Measurements from ENCODE around the gene PRKD2.

PRKD2 gene

DNA sequence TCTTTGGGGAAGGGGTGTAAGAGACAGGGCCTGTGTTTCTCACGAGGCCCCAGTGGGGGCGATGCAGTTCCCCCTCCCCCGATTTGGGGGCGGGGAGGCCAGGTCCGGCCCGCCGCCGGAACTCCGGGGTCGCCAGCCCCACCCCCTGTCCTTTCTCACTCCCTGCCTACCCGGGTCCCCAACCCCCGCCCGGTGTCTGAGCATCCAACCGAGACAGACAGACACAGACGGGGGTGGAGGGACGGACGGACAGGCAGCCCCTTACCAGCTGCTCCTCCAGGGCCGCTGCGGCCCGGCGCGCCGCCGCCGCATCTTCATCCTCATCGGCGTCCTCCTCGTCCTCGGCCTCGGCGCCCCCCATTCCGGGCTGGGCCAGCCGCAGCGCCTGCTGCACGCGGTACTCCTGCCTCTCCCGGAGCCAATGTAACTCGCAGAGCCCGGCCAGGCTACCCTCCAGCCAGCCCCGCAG is 56.3 kb downstream of the PRKD2 start:
- no peak for DNase-seq (ENCODE audit: low spot score)

DNA sequence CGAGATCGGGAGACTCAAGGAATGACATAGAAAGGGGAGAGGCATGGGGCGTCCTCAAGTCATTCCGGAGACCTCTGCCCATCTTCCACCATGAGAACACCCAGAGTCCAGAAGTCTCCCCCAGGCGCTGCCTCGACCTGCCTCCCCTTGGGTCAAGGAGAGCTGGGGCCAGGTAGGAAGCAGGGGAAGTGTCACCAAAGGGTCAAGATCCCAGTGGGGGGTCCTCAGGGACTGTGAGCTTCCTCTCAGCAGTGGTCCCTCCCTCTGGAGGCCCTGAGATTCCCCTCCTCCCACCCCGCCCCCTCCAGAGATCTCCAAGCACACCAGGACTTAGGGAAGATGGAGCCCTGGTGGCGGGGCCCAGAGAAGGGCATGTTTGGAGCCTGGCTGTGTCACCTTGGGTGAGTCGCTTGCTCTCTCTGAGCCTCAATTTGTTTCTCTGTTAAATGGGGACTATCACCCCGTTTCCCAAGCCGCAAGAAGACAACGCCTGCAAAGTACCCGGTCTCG is 56.9 kb downstream of the PRKD2 start:
- peak; percentile 71 for DNase-seq (ENCODE audit: low spot score)

DNA sequence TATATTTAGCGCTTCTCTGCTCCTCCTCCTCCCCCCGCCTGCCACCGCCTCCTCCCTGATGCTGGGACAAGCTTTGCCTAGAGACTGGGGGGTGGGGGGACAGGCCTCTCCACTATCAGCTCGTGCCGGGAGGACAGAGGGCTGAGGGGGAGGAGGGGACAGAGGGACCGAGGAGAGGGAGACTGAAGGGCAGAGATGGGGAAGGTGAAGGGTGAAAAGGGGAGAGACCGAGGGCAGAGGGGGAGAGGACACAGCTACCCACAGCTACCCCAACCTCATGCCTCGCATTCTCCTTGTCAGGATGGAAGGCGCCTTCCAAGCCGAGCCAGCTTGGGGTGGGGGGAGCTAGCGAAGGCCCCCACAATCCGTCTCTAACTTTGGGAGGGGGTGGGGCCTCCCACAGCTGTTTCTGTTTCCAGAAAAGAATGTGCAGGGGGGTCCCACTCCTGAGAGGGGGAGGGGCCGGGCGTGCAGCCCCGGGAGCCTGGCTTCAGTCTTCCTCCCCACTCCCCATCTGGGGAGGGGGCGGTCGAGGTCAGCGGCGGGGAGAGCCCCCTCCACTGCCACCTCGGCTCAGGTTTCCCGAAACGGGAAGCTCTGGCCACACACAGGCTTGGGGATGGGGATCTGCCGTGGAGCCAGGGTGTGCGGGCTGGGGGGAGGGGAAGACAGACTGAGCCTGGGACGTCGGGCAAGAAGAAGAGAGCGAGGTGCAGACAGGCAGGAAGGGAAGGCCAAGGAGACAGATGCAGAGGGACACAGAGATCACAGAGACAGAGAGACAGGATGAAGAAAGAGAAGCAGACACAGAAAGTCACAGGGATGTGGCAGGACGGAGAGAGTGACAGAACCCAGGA is 57.5 kb downstream of the PRKD2 start:
- peak; percentile 78 for DNase-seq (ENCODE audit: low spot score)

DNA sequence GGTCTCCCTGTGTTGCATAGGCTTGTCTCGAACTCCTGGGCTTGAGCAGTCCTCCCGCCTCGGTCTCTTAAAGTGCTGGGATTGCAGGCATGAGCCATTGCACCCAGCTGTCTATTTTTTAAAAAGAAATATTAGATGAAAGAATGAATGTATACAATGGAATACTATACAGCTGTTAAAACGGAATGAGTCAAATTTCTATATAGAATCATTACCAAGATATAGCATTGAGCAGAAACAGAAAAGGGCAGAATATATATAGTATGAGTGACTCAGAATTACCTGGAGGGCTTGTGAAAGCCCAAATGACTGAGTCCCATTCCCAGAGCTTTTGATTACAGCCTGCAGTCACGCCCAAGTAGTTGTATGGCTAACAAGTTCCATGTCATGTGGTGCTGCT is 60.4 kb downstream of the PRKD2 start:
- no peak for DNase-seq (ENCODE audit: low spot score)

DNA sequence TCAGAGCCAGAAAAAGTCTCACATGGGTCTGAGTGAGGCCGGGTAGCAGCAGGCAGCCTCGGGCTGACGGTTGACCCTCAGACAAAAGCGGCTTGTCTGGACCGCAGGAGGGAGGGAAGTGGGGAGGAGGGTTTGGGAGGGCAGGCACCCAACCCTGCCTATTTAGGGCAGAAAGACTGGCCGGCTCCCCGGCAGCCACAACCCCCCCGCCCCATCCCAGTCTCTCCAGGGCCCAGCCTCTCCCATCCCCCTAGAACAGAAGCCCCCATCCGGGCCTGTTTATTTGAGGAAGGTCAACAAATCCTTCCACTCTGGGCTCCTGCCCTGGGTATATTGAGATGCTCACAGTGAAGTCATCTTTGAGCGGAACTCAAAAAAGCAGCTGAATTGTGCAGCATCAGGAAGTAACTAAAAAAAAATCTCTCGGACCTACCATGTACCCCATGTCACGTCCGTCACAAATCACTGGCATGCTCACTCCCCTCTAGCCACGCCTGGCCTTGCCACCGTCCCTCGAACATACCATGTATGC is 62.2 kb downstream of the PRKD2 start:
- DNase-seq (ENCODE audit: low spot score): peak; percentile 64

DNA sequence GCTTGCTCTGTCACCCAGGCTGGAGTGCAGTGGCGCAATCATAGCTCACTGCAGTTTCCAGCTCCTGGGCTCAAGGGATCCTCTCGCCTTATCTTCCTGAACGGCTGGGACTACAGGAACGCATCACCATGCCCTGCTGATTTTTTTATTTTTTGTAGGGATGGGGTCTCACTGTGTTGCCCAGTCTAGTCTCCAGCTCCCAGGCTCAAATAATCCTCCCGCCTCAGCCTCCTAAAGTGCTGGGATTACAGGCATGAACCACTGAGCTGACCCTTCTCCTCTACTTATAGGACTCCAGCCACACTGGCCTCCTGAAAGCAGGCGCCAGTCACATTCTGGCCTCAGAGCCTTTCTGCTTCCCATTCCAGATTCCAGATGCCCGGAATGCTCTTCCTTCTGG is 66.5 kb downstream of the PRKD2 start:
- DNase-seq (ENCODE audit: low spot score): no peak

DNA sequence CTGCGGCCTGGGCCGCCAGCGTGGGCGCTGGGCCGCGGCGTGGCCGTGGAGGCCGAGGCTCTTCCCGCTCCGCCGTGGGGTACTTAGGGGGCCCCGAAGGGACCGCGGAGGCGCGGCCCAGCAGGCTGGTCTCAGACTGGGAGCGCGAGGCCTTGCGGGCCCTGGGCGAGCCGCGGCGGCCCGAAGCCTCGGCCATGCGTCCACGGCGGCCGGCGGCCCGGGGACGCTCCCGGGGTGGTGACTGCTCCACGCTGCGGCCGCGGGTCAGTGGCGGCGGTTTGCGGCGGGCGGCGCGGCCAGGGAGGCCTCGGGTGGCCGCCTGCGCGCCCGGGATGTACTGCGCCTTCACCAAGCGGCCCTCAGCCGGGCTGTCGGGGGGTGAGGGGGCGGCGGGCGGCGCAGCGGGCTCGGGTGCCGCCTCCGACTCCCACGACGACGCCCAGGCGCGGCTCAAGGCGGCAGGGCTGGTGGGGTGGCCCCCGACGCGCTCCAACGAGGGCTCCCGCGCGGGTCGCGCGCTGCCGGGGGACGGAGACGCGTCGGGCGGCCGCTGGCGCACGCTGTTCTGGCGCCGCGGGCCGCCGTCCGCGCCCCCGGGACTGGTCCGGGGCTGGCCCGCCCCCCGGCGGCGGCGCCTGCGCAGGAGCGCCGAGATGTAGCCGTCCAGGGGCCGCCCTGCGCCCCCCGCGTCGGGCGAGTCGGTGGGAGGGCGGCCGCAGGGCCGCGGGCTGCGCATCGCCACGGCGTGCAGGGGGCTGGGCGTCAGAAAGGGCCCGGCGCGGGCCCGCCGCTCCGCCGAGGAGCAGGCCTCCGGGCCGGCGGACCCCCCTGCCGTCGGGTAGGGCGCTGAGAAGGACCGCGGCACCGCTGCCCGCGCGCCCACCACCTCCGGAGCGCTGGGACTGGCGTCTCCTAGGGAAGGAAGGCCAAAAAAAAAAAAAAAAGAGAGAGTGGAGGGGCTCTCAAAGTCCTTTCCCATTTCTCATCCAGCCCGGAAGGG is 67.7 kb downstream of the PRKD2 start:
- no peak for DNase-seq (ENCODE audit: low spot score)

DNA sequence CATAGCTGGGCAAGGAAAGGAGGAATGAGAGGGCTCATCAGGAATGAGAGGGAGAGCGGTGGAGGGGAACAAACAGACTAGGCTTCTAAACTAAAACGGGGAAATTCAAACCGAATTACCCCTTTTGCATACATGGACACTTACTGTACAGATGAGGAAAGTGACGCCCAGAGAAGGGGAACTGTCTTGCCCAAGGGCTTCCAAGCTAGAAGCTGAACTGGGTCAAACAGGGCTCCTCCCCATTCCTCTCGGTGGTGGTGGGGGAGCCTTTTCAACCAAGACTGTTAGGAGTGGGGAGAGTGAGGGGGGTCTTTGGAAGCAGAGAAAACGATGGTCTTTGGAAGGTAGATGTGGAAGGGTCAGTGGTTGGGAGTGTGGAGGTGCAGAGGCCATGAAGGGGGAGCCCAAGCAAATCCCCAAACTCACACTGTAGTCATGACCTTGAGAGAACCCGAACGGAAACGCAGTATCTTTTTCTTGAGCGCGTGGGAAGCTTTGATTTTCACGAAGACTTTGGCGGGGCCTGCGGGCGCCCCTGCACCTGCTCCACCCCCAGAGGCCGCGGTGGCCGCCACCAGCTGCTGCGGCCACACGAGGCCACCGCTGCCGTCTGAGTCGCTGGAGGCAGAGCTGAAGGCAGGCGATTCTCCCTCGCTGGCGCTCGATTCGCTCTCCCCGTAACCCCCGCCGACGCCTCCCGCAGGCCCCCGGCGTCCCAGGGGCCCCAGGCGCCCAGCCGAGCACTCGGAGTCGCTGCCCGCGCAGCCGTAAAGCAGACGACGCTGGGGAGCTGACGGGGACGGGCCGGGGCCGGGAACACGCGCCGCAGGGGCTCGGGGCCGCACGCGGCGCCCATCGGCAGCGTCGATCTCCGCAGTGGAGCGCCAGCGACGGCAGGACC is 68.6 kb downstream of the PRKD2 start:
- no peak for DNase-seq (ENCODE audit: low spot score)

DNA sequence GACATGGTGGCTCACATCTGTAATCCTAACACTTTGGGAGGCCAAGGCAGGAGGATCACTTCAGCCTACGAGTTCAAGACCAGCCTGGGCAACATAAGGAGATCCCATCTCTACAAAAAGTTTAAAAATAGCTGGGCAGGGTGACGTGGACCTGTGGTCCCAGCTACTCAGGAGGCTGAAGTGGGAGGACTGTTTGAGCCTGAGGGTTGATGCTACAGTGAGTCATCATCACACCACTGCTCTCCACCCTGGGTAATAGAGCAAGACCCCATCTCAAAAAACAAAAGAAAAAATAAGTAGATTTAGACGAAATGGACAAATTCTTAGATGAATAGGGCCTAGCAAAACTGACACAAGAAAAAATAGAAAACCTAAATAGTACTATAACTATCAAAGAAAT is 70.5 kb downstream of the PRKD2 start:
- no peak for DNase-seq (ENCODE audit: low spot score)

DNA sequence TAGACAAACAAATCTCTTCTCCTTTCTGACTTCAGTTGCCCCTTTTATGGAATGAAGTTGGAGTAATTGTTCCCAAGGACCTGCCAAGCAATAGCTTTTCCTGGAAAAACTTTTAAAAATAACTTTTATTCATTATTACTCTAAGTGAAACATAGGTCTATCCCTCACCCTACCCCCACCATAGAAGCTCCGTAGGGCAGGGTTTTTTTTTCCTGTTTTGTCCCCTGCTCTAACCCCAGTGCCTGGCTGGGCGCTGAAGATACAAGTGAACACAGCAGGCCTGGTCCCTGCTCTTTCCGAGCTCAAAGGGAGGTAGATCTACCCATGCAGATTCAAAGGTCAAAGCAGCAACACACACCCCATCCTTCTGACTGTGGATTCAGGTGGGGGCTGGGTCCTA is 72.2 kb downstream of the PRKD2 start:
- DNase-seq (ENCODE audit: low spot score): no peak

DNA sequence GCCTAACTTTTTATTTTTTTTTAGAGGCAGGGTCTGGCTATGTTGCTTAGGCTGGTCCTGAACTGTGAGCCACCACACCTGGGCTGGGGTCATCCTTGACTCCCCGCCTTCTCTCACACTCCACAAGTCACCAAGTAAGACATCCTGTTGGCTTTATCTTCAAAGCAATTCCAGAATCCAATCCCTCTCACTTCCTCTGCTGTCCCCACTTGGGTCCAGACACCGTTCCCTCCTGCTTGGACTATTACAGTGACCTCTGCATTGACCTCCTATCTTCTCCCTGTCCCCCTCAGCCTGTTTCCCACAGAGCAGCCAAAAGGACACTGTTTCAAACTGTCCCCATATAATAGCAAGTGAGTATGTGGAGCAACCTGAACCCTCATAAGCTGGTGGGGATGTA is 76.3 kb downstream of the PRKD2 start:
- DNase-seq (ENCODE audit: low spot score): no peak

DNA sequence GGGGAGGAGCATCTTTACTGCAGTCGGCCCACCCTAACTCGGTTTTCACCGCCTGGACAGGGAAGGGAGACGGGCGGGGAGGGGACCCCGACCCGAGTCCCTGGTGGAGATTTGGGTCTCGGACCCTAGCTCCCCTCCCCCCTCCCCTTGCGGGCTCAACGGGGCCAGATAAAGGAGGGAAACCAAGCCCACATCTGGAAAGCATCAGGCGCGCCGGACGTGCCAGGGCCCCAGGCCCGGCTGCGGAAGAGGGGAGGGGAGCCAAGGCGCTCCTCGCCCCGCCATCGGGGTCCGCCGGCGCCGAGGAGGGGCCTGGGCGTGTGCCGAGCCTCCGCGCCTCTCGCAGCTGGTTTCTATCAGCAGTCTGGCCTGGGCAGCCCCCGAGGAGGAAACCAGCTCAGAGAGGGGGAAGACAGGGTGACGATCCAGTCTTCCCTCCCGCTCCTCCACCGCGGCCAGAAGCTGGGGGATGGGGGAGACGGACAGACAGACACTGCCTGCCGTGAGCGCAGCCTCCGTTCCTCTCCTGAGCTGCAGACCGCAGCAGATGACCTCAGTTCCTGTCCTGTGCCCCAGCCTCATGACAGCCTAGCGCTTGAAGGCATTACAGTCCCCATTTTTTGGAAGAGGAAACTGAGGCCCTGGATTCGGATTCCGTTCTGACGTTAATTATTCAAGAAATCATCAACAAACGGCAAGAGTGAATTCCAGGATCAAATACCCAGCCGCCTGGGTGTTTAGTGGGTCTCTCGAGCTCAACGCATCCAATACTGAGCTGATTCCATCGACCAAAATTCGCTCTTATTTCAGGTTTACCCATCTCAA is 77.3 kb downstream of the PRKD2 start:
- DNase-seq (ENCODE audit: low spot score): no peak

DNA sequence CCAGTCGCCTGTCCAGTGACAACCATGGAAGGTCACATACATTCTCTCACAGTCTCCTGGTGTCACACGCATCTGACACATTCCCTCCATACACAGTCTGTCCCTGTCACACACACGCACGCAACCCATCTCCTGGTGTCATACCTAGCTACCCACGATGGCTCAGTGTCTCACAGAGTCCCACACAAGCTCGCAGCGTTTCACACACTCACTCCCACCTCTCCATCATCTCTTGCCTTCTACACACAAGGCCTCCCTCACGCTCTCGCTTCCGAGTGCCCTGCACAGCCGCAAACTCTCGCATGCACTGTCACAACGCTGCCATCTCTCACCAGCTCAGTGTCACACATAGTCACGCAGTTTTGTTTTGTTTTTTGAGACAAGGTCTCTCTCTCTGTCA is 79.7 kb downstream of the PRKD2 start:
- no peak for DNase-seq (ENCODE audit: low spot score)

DNA sequence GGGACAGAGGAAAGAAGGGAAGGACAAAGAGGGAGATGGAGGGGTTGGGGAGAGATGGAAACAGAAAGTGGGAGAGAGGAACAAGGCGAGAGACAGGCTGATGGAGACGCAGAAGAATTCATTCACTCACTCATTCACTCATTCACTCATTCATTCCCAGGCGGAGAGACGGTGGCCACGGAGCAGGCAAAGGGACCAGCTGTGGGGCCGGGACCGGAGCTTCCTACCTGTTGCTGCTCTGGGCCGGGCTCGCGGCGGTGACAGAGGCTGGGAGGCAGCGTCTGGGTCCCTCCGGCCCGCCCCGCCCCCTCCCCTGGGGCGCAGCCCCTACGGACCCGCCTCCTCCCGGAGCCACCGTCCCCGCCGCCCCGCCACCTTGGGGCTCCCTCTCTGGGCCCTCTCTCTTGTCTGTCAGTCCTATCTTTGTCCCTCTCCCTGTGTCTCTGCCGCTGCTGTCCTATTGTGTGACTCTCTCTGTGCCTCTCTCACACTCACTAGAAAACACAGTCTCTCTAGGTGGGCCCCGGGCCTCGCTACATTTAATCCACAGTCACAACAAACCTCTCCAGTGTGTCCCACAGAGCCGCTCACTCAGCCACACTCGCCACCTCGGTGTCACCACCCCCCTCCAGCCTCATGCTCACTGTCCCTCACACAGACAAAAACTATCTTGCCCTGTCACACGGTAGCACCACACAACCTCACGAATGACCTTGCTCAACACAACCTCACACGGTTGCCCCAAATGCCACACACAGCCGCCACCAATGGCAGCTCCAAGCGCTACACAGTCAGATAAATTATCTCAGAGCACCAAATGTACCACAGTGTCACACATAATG is 80.8 kb downstream of the PRKD2 start, which contains the start of gene GNG8:
GNG8 (minus strand) TSS at position 283 of the 842 bp plus-strand sequence. CDS start 1,520 bp downstream, outside the sequence.
- no peak for DNase-seq (ENCODE audit: low spot score)

DNA sequence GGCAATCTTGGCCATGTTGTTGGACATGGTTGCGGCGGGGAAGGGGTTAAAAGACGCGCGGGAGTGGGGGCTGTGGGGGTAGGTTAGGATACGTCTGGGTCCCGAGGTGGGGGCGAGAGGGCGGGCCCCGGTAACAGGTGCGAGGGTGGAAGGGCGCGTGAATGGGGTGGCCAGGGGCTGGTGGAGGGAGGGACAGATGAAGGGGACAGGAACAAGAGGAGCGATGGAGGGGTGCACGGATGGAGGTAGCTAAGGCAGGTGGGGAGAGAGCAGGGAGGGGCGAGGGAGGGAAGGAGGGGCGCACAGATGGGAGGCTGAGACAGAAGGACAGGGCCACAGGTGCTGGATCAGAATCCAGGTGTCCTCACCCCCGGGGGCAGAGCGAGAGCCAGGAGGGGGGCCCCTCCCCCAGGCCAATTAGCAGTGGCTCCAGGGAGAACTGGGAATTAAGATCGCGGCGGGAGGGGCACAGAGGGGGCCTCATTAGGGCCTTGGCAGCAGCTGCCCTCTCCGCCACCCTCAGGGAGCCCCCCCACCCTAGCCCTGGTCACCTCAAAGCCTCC is 82.2 kb downstream of the PRKD2 start:
- DNase-seq (ENCODE audit: low spot score): no peak

DNA sequence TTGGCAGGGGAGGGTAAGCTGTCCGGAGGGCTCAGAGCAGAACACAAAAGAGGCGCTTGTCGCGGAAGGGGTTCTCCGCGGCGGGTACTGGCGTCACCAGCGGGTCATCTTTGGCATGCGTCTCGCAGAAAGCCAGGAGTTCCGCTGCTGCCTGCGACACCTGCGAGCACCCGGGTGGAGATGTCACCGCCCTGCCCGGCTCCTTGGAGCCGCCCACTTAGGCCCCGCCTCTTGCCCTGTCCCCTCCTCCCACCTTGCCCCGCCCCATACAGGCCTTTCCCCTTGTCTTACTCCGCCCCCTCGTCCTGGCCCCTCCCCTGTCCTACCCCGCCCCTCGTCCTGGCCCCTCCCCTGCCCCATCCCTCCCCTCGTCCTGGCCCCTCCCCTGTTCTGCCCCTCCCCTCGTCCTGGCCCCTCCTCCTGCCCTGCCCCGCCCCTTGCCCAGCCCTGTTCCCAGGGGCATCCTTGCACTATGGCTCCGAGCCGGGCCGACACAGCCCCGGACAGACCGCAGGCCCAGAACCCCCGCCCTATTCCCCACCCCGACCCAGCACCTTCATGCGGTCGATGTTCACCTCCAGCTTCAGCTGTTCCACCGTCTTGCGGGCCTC is 82.8 kb downstream of the PRKD2 start:
- peak; percentile 96 for DNase-seq (ENCODE audit: low spot score)

DNA sequence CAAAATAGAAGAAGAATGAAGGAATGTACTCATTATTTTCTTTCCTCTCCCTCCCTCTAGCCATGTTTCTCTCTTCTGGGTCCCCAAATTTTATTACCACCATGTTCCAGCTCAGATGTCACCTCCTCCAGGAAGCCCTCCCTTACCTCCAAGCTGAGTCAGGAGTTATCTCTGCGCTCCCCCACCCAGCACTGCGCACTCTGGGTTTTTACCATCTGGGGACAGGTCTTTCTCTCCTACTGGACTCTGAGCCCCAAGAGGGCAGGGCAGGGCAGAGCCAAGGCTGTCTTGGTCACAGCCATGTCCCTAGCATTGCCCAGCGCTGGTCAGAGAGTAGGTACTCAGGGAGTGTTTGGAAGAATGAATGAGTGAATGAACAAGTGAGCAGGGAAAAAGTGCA is 83.8 kb downstream of the PRKD2 start:
- DNase-seq (ENCODE audit: low spot score): peak; percentile 42

DNA sequence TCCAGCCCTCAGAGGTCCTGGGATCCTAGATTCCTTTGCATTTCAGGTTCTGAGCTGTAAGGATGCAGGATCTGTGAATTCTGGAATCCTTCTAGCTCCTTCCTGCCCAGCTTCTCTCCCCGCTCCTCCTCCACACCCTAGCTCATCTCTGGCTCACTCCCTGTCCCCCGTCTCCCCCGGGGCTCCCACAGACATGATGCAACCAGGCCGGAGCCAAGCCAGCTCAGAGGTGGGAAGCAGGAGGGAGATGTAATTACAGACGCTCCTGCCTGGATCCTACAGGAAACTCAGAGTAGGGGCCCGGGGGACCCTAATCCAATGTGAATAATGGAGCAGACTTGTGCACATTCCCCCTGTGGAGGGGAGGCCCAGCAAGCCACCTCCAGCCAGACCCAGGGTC is 85.4 kb downstream of the PRKD2 start:
- DNase-seq (ENCODE audit: low spot score): no peak
